ENCODE results near the gene CCDC59. TPM values are rescaled to one million over a fixed set of nuclear protein-coding genes. Genes with fewer than 3 reads are reported as not detected.
A peak's percentile ranks its signal among the peaks of the same experiment; 100 is the strongest.

CCDC59 gene
- polyA plus RNA-seq (2013, experiment 1 of 2): 176 TPM
- polyA plus RNA-seq (2013, experiment 2 of 2): 175 TPM

DNA sequence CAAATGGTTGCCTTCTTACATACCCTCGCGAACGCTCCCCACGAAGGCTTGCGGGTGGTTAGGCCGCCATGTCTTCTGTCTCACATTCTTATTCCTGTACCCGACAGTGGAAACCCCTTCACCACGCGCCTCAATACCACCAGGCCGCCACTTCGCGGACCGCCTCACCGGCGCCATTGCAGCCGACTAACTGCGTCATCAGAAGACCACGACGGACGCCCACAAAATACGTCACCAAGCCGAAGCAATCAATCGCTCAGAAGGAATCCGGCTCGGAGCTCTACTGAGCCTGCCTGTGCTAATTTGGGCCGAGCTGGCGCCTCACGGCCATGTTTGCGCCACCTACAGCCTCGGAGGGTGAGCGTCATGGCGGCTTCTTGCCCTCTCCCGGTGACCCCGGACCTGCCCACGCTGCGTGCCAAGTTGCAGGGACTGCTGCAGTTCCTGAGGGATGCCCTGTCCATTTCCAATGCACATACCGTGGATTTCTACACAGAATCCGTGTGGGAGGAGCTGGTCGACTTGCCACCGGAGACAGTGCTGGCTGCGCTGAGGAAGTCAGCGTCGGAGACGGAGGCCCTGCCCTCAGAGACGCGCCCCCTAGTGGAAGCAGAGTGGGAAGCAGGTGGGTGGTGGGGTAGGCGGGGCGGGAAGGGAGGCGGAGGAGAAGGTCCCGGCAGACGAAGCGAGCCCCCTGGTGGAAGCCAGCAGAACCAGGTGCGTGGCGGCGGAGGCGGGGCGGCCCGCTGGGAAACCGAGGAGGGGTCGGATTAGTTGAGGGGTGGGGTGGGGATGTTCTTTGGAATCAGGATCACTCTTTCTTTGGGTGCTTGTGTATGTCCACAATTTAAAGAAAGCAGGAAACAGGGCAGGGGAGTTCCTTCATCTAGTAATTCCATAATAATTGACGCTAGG lies at the start of gene CCDC59, which contains the start of gene METTL25:
Gene CCDC59, minus strand, starts transcription at position 188 of the 915 bp plus-strand sequence. Its CDS starts 11 bp downstream, at position 177.
Gene METTL25, plus strand, starts transcription at position 330 of the 915 bp plus-strand sequence. Its CDS starts 37 bp downstream, at position 367.
- Histone ChIP-seq H4K8ac (ENCODE audit: low read depth, low read length) (peak within 1 kb of the TSS; percentile 91), H3K23ac (ENCODE audit: low read length) (no peak within 1 kb of the TSS), H3K56ac (ENCODE audit: low read length) (peak within 1 kb of the TSS; percentile 99), H2AK5ac (ENCODE audit: low read length) (no peak within 1 kb of the TSS), H2BK120ac (ENCODE audit: low read depth, low read length) (peak within 1 kb of the TSS; percentile 12), H3K4me2 (ENCODE audit: low read length) (peak within 1 kb of the TSS; percentile 75), H3K27me3 (ENCODE audit: insufficient read depth, low read length, poor library complexity) (no peaks in the 10 kb centered on the region), H3K9ac (ENCODE audit: low read length) (peak within 1 kb of the TSS; percentile 93), H3K4me3 (ENCODE audit: low read length) (peak within 1 kb of the TSS; percentile 85), H3K27ac (ENCODE audit: low read depth, low read length) (peak within 1 kb of the TSS; percentile 18), H3K79me2 (ENCODE audit: control insufficient read depth, insufficient read depth, low read length) (peaks cover 21% of the 10 kb centered on the region), H3K18ac (ENCODE audit: low read length) (peak within 1 kb of the TSS; percentile 39), H3K4ac (ENCODE audit: low read depth, low read length) (no peak within 1 kb of the TSS), H3K4me1 (ENCODE audit: control insufficient read depth, low read depth, low read length) (peaks cover 5% of the 10 kb centered on the region), H3K79me1 (ENCODE audit: low read length) (peaks cover 1% of the 10 kb centered on the region), H2BK5ac (ENCODE audit: low read length) (peak within 1 kb of the TSS; percentile 91), H2BK15ac (replicated peaks; ENCODE audit: low read depth) (no peak within 1 kb of the TSS), H3K36me3 (ENCODE audit: control insufficient read depth, insufficient read depth, low read length) (no peaks in the 10 kb centered on the region), H4K5ac (ENCODE audit: low read length) (peak within 1 kb of the TSS; percentile 85)
- no CpG with 5 or more reads among the region's 61 CpGs for WGBS (ENCODE audit: extremely low coverage, insufficient coverage, low lambda C conversion rate)
- DNase-seq: peak; percentile 99

DNA sequence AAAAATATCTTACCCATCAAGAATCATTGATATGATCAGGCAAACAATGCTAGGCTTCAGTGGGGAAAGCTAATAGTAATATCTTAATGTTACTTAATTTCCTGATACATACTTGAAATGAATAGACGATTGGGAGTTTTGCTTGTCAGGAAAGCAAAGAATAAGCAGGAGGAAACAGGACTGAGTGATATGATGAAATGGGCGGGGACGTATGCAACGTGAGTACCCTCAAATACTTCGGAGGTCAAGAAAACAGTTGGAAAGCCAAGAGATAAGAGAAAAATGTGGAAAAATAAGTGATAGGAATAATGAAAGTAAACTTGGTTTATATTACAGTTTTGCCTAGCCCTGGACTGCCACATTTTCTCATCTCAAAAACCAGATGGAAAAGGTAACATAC lies 49.3 kb upstream of the CCDC59 start:
- no CpG with 5 or more reads among the region's 5 CpGs for WGBS (ENCODE audit: extremely low coverage, insufficient coverage, low lambda C conversion rate)

GRCh38 chr12:82406651-82407050 lies 48.5 kb upstream of the CCDC59 start:
- Histone ChIP-seq H3K79me2 (ENCODE audit: control insufficient read depth, insufficient read depth, low read length) (no peaks in the 10 kb centered on the region), H4K5ac (ENCODE audit: low read length) (no peak overlapping the region), H3K9ac (ENCODE audit: low read length) (no peak overlapping the region), H3K79me1 (ENCODE audit: low read length) (no peaks in the 10 kb centered on the region), H3K4me2 (ENCODE audit: low read length) (no peak overlapping the region), H2BK15ac (replicated peaks; ENCODE audit: low read depth) (no peak overlapping the region), H2BK5ac (ENCODE audit: low read length) (no peak overlapping the region), H3K27ac (ENCODE audit: low read depth, low read length) (no peak overlapping the region), H2AK5ac (ENCODE audit: low read length) (no peak overlapping the region), H3K56ac (ENCODE audit: low read length) (no peak overlapping the region), H3K36me3 (ENCODE audit: control insufficient read depth, insufficient read depth, low read length) (no peaks in the 10 kb centered on the region), H3K23ac (ENCODE audit: low read length) (no peak overlapping the region), H3K4me3 (ENCODE audit: low read length) (no peak overlapping the region), H3K4ac (ENCODE audit: low read depth, low read length) (no peak overlapping the region), H3K4me1 (ENCODE audit: control insufficient read depth, low read depth, low read length) (no peaks in the 10 kb centered on the region), H2BK120ac (ENCODE audit: low read depth, low read length) (no peak overlapping the region), H4K8ac (ENCODE audit: low read depth, low read length) (no peak overlapping the region), H3K27me3 (ENCODE audit: insufficient read depth, low read length, poor library complexity) (no peaks in the 10 kb centered on the region), H3K18ac (ENCODE audit: low read length) (no peak overlapping the region)
- WGBS (ENCODE audit: extremely low coverage, insufficient coverage, low lambda C conversion rate): no CpG with 5 or more reads among the region's 1 CpG
- no peak for DNase-seq

More for the DNA sequence above, 49.3 kb upstream of the CCDC59 start:
- Histone ChIP-seq H3K4me1 (ENCODE audit: control insufficient read depth, low read depth, low read length) (no peaks in the 10 kb centered on the region), H4K5ac (ENCODE audit: low read length) (no peak overlapping the region), H2BK5ac (ENCODE audit: low read length) (no peak overlapping the region), H3K79me1 (ENCODE audit: low read length) (no peaks in the 10 kb centered on the region), H3K4me3 (ENCODE audit: low read length) (no peak overlapping the region), H2BK15ac (replicated peaks; ENCODE audit: low read depth) (no peak overlapping the region), H3K27ac (ENCODE audit: low read depth, low read length) (no peak overlapping the region), H3K36me3 (ENCODE audit: control insufficient read depth, insufficient read depth, low read length) (no peaks in the 10 kb centered on the region), H3K9ac (ENCODE audit: low read length) (no peak overlapping the region), H3K18ac (ENCODE audit: low read length) (no peak overlapping the region), H3K27me3 (ENCODE audit: insufficient read depth, low read length, poor library complexity) (no peaks in the 10 kb centered on the region), H2BK120ac (ENCODE audit: low read depth, low read length) (no peak overlapping the region), H3K79me2 (ENCODE audit: control insufficient read depth, insufficient read depth, low read length) (no peaks in the 10 kb centered on the region), H2AK5ac (ENCODE audit: low read length) (no peak overlapping the region), H3K4ac (ENCODE audit: low read depth, low read length) (no peak overlapping the region), H3K56ac (ENCODE audit: low read length) (no peak overlapping the region), H3K23ac (ENCODE audit: low read length) (no peak overlapping the region), H4K8ac (ENCODE audit: low read depth, low read length) (no peak overlapping the region), H3K4me2 (ENCODE audit: low read length) (no peak overlapping the region)
- no peak for DNase-seq

DNA sequence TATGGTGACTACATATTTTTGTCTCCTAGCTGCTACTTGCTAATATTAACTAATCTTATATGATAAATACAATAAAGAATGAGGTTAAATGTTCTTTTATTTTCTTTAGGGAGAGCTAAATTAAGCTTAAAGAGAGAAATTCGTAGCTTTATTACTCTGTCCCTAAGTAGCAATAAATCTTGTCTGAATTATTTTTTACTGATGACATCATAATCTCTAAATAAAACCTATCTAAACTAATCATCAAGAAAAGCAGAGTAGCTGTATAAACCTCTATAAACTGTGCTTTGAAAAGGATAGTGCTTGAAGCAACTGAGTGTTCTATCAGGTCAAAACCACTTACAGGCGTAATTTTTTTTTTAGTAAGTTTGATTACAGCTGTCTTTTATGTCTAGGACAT lies 42.6 kb upstream of the CCDC59 start:
- no CpG with 5 or more reads among the region's 2 CpGs for WGBS (ENCODE audit: extremely low coverage, insufficient coverage, low lambda C conversion rate)

DNA sequence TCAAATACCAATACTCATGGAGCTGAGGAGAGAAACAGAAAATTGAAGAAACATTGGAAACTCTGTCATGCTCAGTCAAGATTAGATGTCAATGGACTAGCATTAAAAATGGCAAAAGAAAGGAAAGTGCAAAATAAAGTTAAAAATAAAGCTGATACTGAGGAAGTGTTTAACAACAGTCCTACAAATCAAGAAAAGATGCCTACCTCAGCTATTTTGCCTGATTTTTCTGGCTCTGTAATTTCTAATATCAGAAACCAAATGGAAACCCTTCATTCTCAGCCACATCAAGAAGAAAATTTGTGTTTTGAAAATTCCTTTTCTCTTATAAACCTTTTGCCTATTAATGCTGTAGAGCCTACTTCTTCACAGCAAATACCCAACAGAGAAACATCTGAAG lies 40.7 kb upstream of the CCDC59 start:
- H3K79me2 ChIP-seq (ENCODE audit: control insufficient read depth, insufficient read depth, low read length): no peaks in the 10 kb centered on the region
- H4K5ac ChIP-seq (ENCODE audit: low read length): no peak overlapping the region
- H3K56ac ChIP-seq (ENCODE audit: low read length): no peak overlapping the region
- H3K27ac ChIP-seq (ENCODE audit: low read depth, low read length): no peak overlapping the region
- H3K4me1 ChIP-seq (ENCODE audit: control insufficient read depth, low read depth, low read length): no peaks in the 10 kb centered on the region
- H3K36me3 ChIP-seq (ENCODE audit: control insufficient read depth, insufficient read depth, low read length): no peaks in the 10 kb centered on the region
- no peak overlapping the region for H2BK15ac ChIP-seq (replicated peaks; ENCODE audit: low read depth)
- H3K79me1 ChIP-seq (ENCODE audit: low read length): no peaks in the 10 kb centered on the region
- H4K8ac ChIP-seq (ENCODE audit: low read depth, low read length): no peak overlapping the region
- no peak overlapping the region for H3K4me2 ChIP-seq (ENCODE audit: low read length)
- no peak overlapping the region for H3K18ac ChIP-seq (ENCODE audit: low read length)
- no peak for DNase-seq
- no peak overlapping the region for H3K23ac ChIP-seq (ENCODE audit: low read length)
- no peak overlapping the region for H3K4me3 ChIP-seq (ENCODE audit: low read length)
- H2AK5ac ChIP-seq (ENCODE audit: low read length): no peak overlapping the region
- no peak overlapping the region for H2BK120ac ChIP-seq (ENCODE audit: low read depth, low read length)
- no peak overlapping the region for H3K4ac ChIP-seq (ENCODE audit: low read depth, low read length)
- H2BK5ac ChIP-seq (ENCODE audit: low read length): no peak overlapping the region
- no peaks in the 10 kb centered on the region for H3K27me3 ChIP-seq (ENCODE audit: insufficient read depth, low read length, poor library complexity)
- H3K9ac ChIP-seq (ENCODE audit: low read length): no peak overlapping the region

More for the DNA sequence above, 42.6 kb upstream of the CCDC59 start:
- no peaks in the 10 kb centered on the region for H3K36me3 ChIP-seq (ENCODE audit: control insufficient read depth, insufficient read depth, low read length)
- no peak overlapping the region for H2BK120ac ChIP-seq (ENCODE audit: low read depth, low read length)
- H4K8ac ChIP-seq (ENCODE audit: low read depth, low read length): no peak overlapping the region
- no peak overlapping the region for H3K23ac ChIP-seq (ENCODE audit: low read length)
- no peaks in the 10 kb centered on the region for H3K79me2 ChIP-seq (ENCODE audit: control insufficient read depth, insufficient read depth, low read length)
- no peak overlapping the region for H2BK5ac ChIP-seq (ENCODE audit: low read length)
- H4K5ac ChIP-seq (ENCODE audit: low read length): no peak overlapping the region
- H3K79me1 ChIP-seq (ENCODE audit: low read length): no peaks in the 10 kb centered on the region
- DNase-seq: no peak
- H2BK15ac ChIP-seq (replicated peaks; ENCODE audit: low read depth): no peak overlapping the region
- no peak overlapping the region for H3K18ac ChIP-seq (ENCODE audit: low read length)
- no peaks in the 10 kb centered on the region for H3K4me1 ChIP-seq (ENCODE audit: control insufficient read depth, low read depth, low read length)
- H3K27me3 ChIP-seq (ENCODE audit: insufficient read depth, low read length, poor library complexity): no peaks in the 10 kb centered on the region
- no peak overlapping the region for H3K4me3 ChIP-seq (ENCODE audit: low read length)
- H3K4ac ChIP-seq (ENCODE audit: low read depth, low read length): no peak overlapping the region
- H2AK5ac ChIP-seq (ENCODE audit: low read length): no peak overlapping the region
- H3K9ac ChIP-seq (ENCODE audit: low read length): no peak overlapping the region
- no peak overlapping the region for H3K4me2 ChIP-seq (ENCODE audit: low read length)
- H3K56ac ChIP-seq (ENCODE audit: low read length): no peak overlapping the region
- H3K27ac ChIP-seq (ENCODE audit: low read depth, low read length): no peak overlapping the region

All from mesendoderm (in vitro differentiated cells).